Stimulated activated CD8-positive, alpha-beta memory T cell treated with anti-CD3 and anti-CD28 coated beads, Interleukin-15, amount 100 ng/mL, for 1 hour (primary cell): Measurements from ENCODE around the gene STK39.
"Not testable (repeated sequence)": the region's sequence is repeated elsewhere in the genome, so short reads cannot be mapped to it uniquely, and the experiment has no call there.

Experiments
- DNase-seq: peaks from one replicate; pipeline ENCODE4 v3.0.0-alpha.2; 2020; ENCODE audit warnings: low read depth

Gene STK39

GRCh38 chr2:168247341-168248261 is at the start of gene STK39:
Gene STK39, minus strand, starts transcription at chr2:168247595. Its CDS starts 160 bp downstream, at chr2:168247435.
- peak; percentile 42 for DNase-seq

GRCh38 chr2:168295051-168295450 is 47.7 kb upstream of the STK39 start:
- no peak for DNase-seq

GRCh38 chr2:168294409-168294808 is 47.0 kb upstream of the STK39 start:
- DNase-seq = no peak

- no peak for DNase-seq
Measured at GRCh38 chr2:168293766-168294165, 46.4 kb upstream of the STK39 start.

- no peak for DNase-seq
Measured at GRCh38 chr2:168290391-168290790, 43.0 kb upstream of the STK39 start.

GRCh38 chr2:168289880-168290279 is 42.5 kb upstream of the STK39 start:
- DNase-seq = no peak

- DNase-seq = no peak
Measured at GRCh38 chr2:168286535-168286934, 39.1 kb upstream of the STK39 start.

- DNase-seq = no peak
Measured at GRCh38 chr2:168278424-168278888, 31.1 kb upstream of the STK39 start.

GRCh38 chr2:168277276-168277675 is 29.9 kb upstream of the STK39 start:
- no peak for DNase-seq

- no peak for DNase-seq
Measured at GRCh38 chr2:168272225-168272624, 24.8 kb upstream of the STK39 start.

- not testable (repeated sequence) for DNase-seq
Measured at GRCh38 chr2:168262926-168263325, 15.5 kb upstream of the STK39 start.

- DNase-seq = no peak
Measured at GRCh38 chr2:168256448-168256847, 9.1 kb upstream of the STK39 start.

GRCh38 chr2:168255866-168256265 is 8.5 kb upstream of the STK39 start:
- no peak for DNase-seq

- no peak for DNase-seq
Measured at GRCh38 chr2:168255103-168255502, 7.7 kb upstream of the STK39 start.

GRCh38 chr2:168254158-168254935 is 7.0 kb upstream of the STK39 start:
- no peak for DNase-seq

GRCh38 chr2:168253379-168253778 is 6.0 kb upstream of the STK39 start:
- no peak for DNase-seq

- DNase-seq = no peak
Measured at GRCh38 chr2:168252976-168253375, 5.6 kb upstream of the STK39 start.

- peak; percentile 52 for DNase-seq
Measured at GRCh38 chr2:168246483-168247340, 683 bp downstream of the STK39 start.

GRCh38 chr2:168246072-168246482 is 1.3 kb downstream of the STK39 start:
- no peak for DNase-seq

GRCh38 chr2:168245074-168245825 is 2.1 kb downstream of the STK39 start:
- no peak for DNase-seq

- DNase-seq = no peak
Measured at GRCh38 chr2:168244318-168244717, 3.1 kb downstream of the STK39 start.
